ENCODE measurements around the gene ZNRF3.
"Not testable (repeated sequence)": the region's sequence is repeated elsewhere in the genome, so short reads cannot be mapped to it uniquely, and the experiment has no call there.

Gene ZNRF3

DNA sequence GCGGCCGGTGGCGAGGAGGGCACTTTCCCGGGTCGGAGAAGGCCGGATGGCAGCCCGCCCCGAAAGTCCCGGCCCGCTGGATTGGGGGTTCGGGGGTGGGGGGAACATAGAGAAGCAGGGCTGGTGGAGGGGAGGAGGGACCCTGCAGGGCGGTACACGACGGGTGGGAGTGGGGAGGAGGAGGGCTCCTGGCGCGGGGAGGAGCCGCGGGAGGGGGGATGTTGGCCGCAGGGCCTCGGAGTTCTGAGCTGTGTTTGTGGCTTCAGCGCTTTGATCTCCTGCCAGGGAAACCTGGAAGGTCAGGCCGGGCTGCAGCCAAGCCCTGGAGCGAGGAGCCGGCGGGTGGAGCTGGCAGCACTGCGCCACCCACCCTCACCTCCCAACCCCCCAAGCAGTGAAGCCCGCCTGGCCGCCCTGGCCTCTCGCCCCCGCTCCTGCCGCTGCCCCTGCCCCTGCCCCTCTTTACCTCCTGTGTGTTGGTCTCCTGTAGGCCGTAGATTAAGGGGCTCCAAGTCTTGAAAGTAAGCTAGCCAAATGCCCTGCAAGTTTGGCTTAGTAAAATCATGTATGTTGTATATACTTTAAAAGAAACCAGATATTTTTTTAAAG, 147.3 kb downstream of the ZNRF3 start:
- in situ Hi-C loops (cut with HindIII; ENCODE audit: low sequenced_read_pairs) = loop anchor here (10.0 kb wide), 1 partner anchor 146 kb away; the partner anchor contains the start of gene ZNRF3
- H3K4me3 ChIP-seq (ENCODE audit: low read depth, low read length) = peak overlapping the region; percentile 32
- TF ChIP-seq, protein P1, sequence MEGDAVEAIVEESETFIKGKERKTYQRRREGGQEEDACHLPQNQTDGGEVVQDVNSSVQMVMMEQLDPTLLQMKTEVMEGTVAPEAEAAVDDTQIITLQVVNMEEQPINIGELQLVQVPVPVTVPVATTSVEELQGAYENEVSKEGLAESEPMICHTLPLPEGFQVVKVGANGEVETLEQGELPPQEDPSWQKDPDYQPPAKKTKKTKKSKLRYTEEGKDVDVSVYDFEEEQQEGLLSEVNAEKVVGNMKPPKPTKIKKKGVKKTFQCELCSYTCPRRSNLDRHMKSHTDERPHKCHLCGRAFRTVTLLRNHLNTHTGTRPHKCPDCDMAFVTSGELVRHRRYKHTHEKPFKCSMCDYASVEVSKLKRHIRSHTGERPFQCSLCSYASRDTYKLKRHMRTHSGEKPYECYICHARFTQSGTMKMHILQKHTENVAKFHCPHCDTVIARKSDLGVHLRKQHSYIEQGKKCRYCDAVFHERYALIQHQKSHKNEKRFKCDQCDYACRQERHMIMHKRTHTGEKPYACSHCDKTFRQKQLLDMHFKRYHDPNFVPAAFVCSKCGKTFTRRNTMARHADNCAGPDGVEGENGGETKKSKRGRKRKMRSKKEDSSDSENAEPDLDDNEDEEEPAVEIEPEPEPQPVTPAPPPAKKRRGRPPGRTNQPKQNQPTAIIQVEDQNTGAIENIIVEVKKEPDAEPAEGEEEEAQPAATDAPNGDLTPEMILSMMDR (IDR thresholded peaks at IDR 0.05; ENCODE audit: low read depth, low read length, missing control alignments) = no peak
- peak; percentile 90 for DNase-seq (ENCODE audit: low read depth)

DNA sequence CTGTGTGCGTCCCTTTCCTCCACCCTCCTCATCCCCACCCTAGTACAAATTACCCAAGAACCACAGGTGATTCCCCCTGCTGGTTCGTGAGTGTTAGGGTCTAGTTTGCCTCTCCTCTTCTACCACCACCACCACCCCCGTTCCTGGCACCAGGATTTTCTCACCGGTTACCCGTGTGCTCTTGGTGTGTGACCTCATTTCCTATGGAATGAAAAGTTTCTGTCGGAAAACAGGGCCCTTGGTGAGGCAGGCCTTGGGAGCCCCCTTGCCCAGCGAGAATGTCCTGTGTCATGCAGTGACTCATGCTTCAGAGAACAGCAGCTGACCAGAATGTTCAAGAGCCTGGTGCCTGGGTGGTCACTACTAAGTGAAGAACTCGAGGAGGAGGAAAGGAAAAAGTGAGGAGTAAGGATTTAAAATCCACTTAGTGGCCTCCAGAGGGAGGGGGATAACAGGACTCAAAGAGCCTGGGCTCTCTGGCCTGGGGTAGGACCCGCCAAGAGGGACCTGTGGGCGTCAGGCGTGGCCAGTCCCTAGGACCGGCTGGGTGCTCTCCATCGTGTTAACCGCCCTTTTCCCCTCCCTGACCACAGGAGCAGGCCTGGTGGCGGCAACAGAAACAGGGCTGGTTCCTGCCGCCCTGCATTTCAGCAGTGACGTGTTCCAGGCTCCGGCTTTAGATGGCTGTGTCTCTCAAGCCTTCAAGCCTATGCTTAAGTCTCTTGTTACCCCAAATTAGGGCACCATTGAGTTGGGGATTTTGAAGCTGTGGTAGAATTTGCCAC, 148.0 kb downstream of the ZNRF3 start:
- H3K4me3 ChIP-seq (ENCODE audit: low read depth, low read length) = peak overlapping the region; percentile 32
- TF ChIP-seq, protein P1 (IDR thresholded peaks at IDR 0.05; ENCODE audit: low read depth, low read length, missing control alignments) = peak; percentile 19
- in situ Hi-C loops (cut with HindIII; ENCODE audit: low sequenced_read_pairs) = loop anchor here (10.0 kb wide), 1 partner anchor 147 kb away; the partner anchor contains the start of gene ZNRF3

GRCh38 chr22:29032014-29032475, 148.7 kb downstream of the ZNRF3 start:
- TF ChIP-seq, protein P1 (IDR thresholded peaks at IDR 0.05; ENCODE audit: low read depth, low read length, missing control alignments) = no peak

More for the DNA sequence above, 148.0 kb downstream of the ZNRF3 start:
- DNase-seq (ENCODE audit: low read depth) = peak; percentile 95

GRCh38 chr22:29032584-29032983, 149.2 kb downstream of the ZNRF3 start:
- in situ Hi-C loops (cut with HindIII; ENCODE audit: low sequenced_read_pairs) = loop anchor here (10.0 kb wide), 1 partner anchor 148 kb away; the partner anchor contains the start of gene ZNRF3
- TF ChIP-seq, protein P1 (IDR thresholded peaks at IDR 0.05; ENCODE audit: low read depth, low read length, missing control alignments) = no peak
- no peak overlapping the region for H3K4me3 ChIP-seq (ENCODE audit: low read depth, low read length)
- no peak for DNase-seq (ENCODE audit: low read depth)

More at GRCh38 chr22:29032014-29032475, 148.7 kb downstream of the ZNRF3 start:
- no peak overlapping the region for H3K4me3 ChIP-seq (ENCODE audit: low read depth, low read length)
- no peak for DNase-seq (ENCODE audit: low read depth)
- in situ Hi-C loops (cut with HindIII; ENCODE audit: low sequenced_read_pairs) = loop anchor here (10.0 kb wide), 1 partner anchor 147 kb away; the partner anchor contains the start of gene ZNRF3

- DNase-seq (ENCODE audit: low read depth) = no peak
- TF ChIP-seq, protein P1 (IDR thresholded peaks at IDR 0.05; ENCODE audit: low read depth, low read length, missing control alignments) = no peak
- in situ Hi-C loops (cut with HindIII; ENCODE audit: low sequenced_read_pairs) = loop anchor here (10.0 kb wide), 1 partner anchor 153 kb away; the partner anchor contains the start of gene ZNRF3
- no peak overlapping the region for H3K4me3 ChIP-seq (ENCODE audit: low read depth, low read length)
Observed at GRCh38 chr22:29037340-29037932, 154.1 kb downstream of the ZNRF3 start.

GRCh38 chr22:29039148-29039547, 155.8 kb downstream of the ZNRF3 start:
- TF ChIP-seq, protein P1 (IDR thresholded peaks at IDR 0.05; ENCODE audit: low read depth, low read length, missing control alignments) = no peak
- in situ Hi-C loops (cut with HindIII; ENCODE audit: low sequenced_read_pairs) = loop anchor here (10.0 kb wide), 1 partner anchor 154 kb away; the partner anchor contains the start of gene ZNRF3
- DNase-seq (ENCODE audit: low read depth) = no peak
- no peak overlapping the region for H3K4me3 ChIP-seq (ENCODE audit: low read depth, low read length)

- in situ Hi-C loops (cut with HindIII; ENCODE audit: low sequenced_read_pairs) = loop anchor here (10.0 kb wide), 1 partner anchor 155 kb away; the partner anchor contains the start of gene ZNRF3
- not testable (repeated sequence) for DNase-seq (ENCODE audit: low read depth); H3K4me3 ChIP-seq (ENCODE audit: low read depth, low read length)
Observed at GRCh38 chr22:29039684-29040083, 156.3 kb downstream of the ZNRF3 start.

All from astrocyte of the cerebellum (primary cell).